HepG2 (cell line): ENCODE measurements around the gene PTPRU. TPM values are rescaled to one million over a fixed set of nuclear protein-coding genes. Genes with fewer than 3 reads are reported as not detected.

Experiments used
- CBX1 ChIP-seq: IDR thresholded peaks from one replicate; pipeline ENCODE4 v1.6.1; 2016; ENCODE audit warnings: antibody characterized with exemption, low read depth
- CREB3 ChIP-seq: sonication (generic); formaldehyde crosslinking; IDR thresholded peaks from 2 replicates; pipeline ENCODE4 v1.5.0; 2020; ENCODE audit warnings: missing genetic modification reagents
- REL ChIP-seq: sonication (generic); formaldehyde crosslinking; conservative IDR thresholded peaks from 2 replicates; pipeline ENCODE4 v1.8.0; 2022; ENCODE audit warnings: mild to moderate bottlenecking, missing genetic modification reagents, moderate library complexity
- REPIN1 ChIP-seq: sonication (generic); formaldehyde crosslinking; IDR thresholded peaks from 2 replicates; pipeline ENCODE4 v1.8.0; 2022; ENCODE audit warnings: missing genetic modification reagents, low read depth, mild to moderate bottlenecking, borderline replicate concordance
- SMAD3 ChIP-seq: sonication (generic); formaldehyde crosslinking; IDR thresholded peaks from 2 replicates; pipeline ENCODE4 v1.4.0; 2020; ENCODE audit warnings: missing genetic modification reagents
- SP5 ChIP-seq: IDR thresholded peaks from 2 replicates; pipeline ENCODE4 v1.6.1; 2016; ENCODE audit warnings: low read depth, borderline replicate concordance
- TCF7 ChIP-seq: sonication (generic); IDR thresholded peaks from 2 replicates; pipeline ENCODE4 v1.6.1; 2016; ENCODE audit warnings: antibody characterized with exemption, low read depth
- ZBTB25 ChIP-seq: IDR thresholded peaks from 2 replicates; pipeline ENCODE4 v1.6.1; 2018; ENCODE audit warnings: missing genetic modification reagents
- ZFP91 ChIP-seq: sonication (generic); formaldehyde crosslinking; IDR thresholded peaks from 2 replicates; pipeline ENCODE4 v1.9.0; 2022; ENCODE audit warnings: missing genetic modification reagents, mild to moderate bottlenecking, borderline replicate concordance
- ZNF496 ChIP-seq: sonication (generic); formaldehyde crosslinking; IDR thresholded peaks from 2 replicates; pipeline ENCODE4 v1.8.1; 2023; ENCODE audit warnings: mild to moderate bottlenecking, moderate library complexity, missing genetic modification reagents; ENCODE audit not compliant: insufficient replicate concordance
- polyA plus RNA-seq, 8 experiments: library from polyadenylated mRNA; depleted of rRNA in 3 of 8; stranded (reverse) in 7 of 8; unstranded in 1 of 8; fragments of >200 nt; fragmentation: Illumina TruSeq in 4 of 8; extraction: Trizol in 4 of 8; gene quantifications; 2 replicates each; pipeline versions ENCODE4 v1.2.1 to v1.2.3, GENCODE V29; 2011 to 2016; ENCODE audit warnings: low read depth in 4 of 8, missing spikeins in 1 of 8, mixed read lengths in 1 of 8; ENCODE audit not compliant: insufficient read depth in 1 of 8
- total RNA-seq, 5 experiments: library from RNA; depleted of rRNA; stranded (reverse); fragments of >200 nt; fragmentation: Illumina TruSeq; extraction: Trizol; gene quantifications; 2 replicates each; pipeline ENCODE4 v1.2.3, GENCODE V29; 2016; ENCODE audit warnings: low read depth in 1 of 5

Gene PTPRU
- total and polyA plus RNA-seq, 2 of the 13 experiments (the other 11 are each of a cell fraction or from before 2014, with no cell fraction given), result 21.6 to 22.3 TPM

GRCh38 chr1:29249170-29249691, 12.9 kb downstream of the PTPRU start (continued):
- TF ChIP-seq ZBTB25 (CRISPR knock-in tag) (no peak), CREB3 (CRISPR knock-in tag) (no peak), REL (CRISPR knock-in tag) (no peak), SP5 (CRISPR knock-in tag) (no peak), ZFP91 (no peak), ZNF496 (CRISPR knock-in tag) (no peak), CBX1 (no peak), SMAD3 (CRISPR knock-in tag) (no peak), REPIN1 (CRISPR knock-in tag) (no peak), TCF7 (no peak)
